G401 (cell line): Measurements from ENCODE around the gene IFT88. TPM values are rescaled to one million over a fixed set of nuclear protein-coding genes. Genes with fewer than 3 reads are reported as not detected.

ENCODE experiments used
- DNase-seq: peaks from one replicate; pipeline ENCODE4 v3.0.0-alpha.2; 2015; ENCODE audit warnings: low spot score
- in situ Hi-C: cut with HindIII; loops from 2 replicates; pipeline ENCODE4 v1.10.0; 2016; ENCODE audit warnings: low sequenced_read_pairs, mixed read lengths
- total RNA-seq: library from RNA; depleted of rRNA; stranded (reverse); fragments of >200 nt; shearing (Covaris generic); gene quantifications from 2 replicates; pipeline ENCODE4 v1.2.3, GENCODE V29; 2014; rRNA removed

IFT88 gene
- total RNA-seq, 1 experiment from 2014 or later = 16.4 TPM

GRCh38 chr13:20728579-20729311 is 161.8 kb downstream of the IFT88 start:
- DNase-seq = no peak
- in situ Hi-C loops = no loop called here

- no peak for DNase-seq
- in situ Hi-C loops = no loop called here
Observed at GRCh38 chr13:20729633-20730585, 163.0 kb downstream of the IFT88 start.

- no peak for DNase-seq
- in situ Hi-C loops = no loop called here
Observed at GRCh38 chr13:20738616-20739015, 171.7 kb downstream of the IFT88 start.

GRCh38 chr13:20740021-20740420 is 173.1 kb downstream of the IFT88 start:
- no peak for DNase-seq
- in situ Hi-C loops = no loop called here

Other genes starting within 250 kb of the IFT88 start
- 21.4 and 34.0 TPM in 2 replicates for gene CRYL1, start 41.3 kb upstream of the IFT88 start, total RNA-seq
- 5.9 and 9.8 TPM in 2 replicates for gene IL17D, start 136.5 kb downstream of the IFT88 start, total RNA-seq
- 14.4 and 17.4 TPM in 2 replicates for gene EEF1AKMT1, start 206.8 kb downstream of the IFT88 start, total RNA-seq